Limb (tissue), 2 donors: ENCODE results near the gene FLT3.
"Not testable (repeated sequence)": the region's sequence is repeated elsewhere in the genome, so short reads cannot be mapped to it uniquely, and the experiment has no call there.

ENCODE experiments used
- DNase-seq, 2 donors: peaks; one replicate each; pipeline ENCODE4 v3.0.0-alpha.2; 2016; ENCODE audit errors: extremely low spot score in 2 of 2

FLT3 gene

GRCh38 chr13:28099396-28100149, 803 bp downstream of the FLT3 start:
- no peak for DNase-seq

GRCh38 chr13:28097503-28097902, 2.9 kb downstream of the FLT3 start:
- no peak for DNase-seq

- no peak for DNase-seq
These were observed 6.1 kb downstream of the FLT3 start for GRCh38 chr13:28094306-28094705.

GRCh38 chr13:28093881-28094280, 6.5 kb downstream of the FLT3 start:
- no peak for DNase-seq

- DNase-seq: no peak
These were observed 7.9 kb downstream of the FLT3 start for GRCh38 chr13:28092431-28092830.

GRCh38 chr13:28089065-28089464, 11.3 kb downstream of the FLT3 start:
- no peak for DNase-seq

- not testable (repeated sequence) for DNase-seq
These were observed 22.6 kb downstream of the FLT3 start for GRCh38 chr13:28077820-28078219.

GRCh38 chr13:28077231-28077630, 23.1 kb downstream of the FLT3 start:
- DNase-seq: no peak

GRCh38 chr13:28071424-28071823, 29.0 kb downstream of the FLT3 start:
- DNase-seq: no peak

- DNase-seq: peak in 1 of 2 donors; percentile 5
These were observed 32.9 kb downstream of the FLT3 start for GRCh38 chr13:28067491-28067890.

- no peak for DNase-seq
These were observed 41.3 kb downstream of the FLT3 start for GRCh38 chr13:28058866-28059613.

- no peak for DNase-seq
These were observed 43.2 kb downstream of the FLT3 start for GRCh38 chr13:28056970-28057712.

GRCh38 chr13:28056426-28056825, 44.0 kb downstream of the FLT3 start:
- DNase-seq: no peak

- DNase-seq: no peak
These were observed 45.0 kb downstream of the FLT3 start for GRCh38 chr13:28055357-28055756.

GRCh38 chr13:28052945-28053344, 47.4 kb downstream of the FLT3 start:
- DNase-seq: no peak

GRCh38 chr13:28049880-28050875, 50.2 kb downstream of the FLT3 start:
- no peak for DNase-seq

GRCh38 chr13:28049215-28049614, 51.2 kb downstream of the FLT3 start:
- DNase-seq: no peak

GRCh38 chr13:28048768-28049167, 51.6 kb downstream of the FLT3 start:
- DNase-seq: no peak

- DNase-seq: no peak
These were observed 52.5 kb downstream of the FLT3 start for GRCh38 chr13:28047757-28048388.

GRCh38 chr13:28046981-28047380, 53.4 kb downstream of the FLT3 start:
- DNase-seq: no peak

- DNase-seq: no peak
These were observed 54.5 kb downstream of the FLT3 start for GRCh38 chr13:28045861-28046260.
